NCI-H446 treated with DMSO at 0.1 percent for 48 hours (cell line): Measurements from ENCODE around the gene USP3.
"Not testable (repeated sequence)": the region's sequence is repeated elsewhere in the genome, so short reads cannot be mapped to it uniquely, and the experiment has no call there.

ENCODE experiments used
- DNase-seq: peaks from one replicate; lab custom pipeline; 2025; lab: John Stamatoyannopoulos, UW

The USP3 gene

DNA sequence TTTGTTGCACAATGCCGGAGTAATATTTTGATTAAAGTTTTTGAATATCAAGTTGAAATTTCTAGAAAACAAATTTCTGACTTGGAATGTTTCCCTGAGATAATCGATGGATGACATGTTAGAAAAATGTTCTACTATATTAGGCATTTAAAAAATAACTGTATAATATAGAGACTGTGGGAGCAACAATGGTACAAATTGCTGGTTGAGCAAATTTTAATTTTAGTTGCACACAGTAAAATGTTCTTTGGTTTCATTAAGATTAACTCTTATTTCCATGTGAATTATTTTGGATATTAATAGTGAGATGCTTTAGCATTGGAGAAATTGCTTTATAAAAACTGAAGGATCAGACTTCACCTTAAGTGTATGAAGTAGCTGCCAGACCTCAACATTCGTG is 9.3 kb downstream of the USP3 start:
- no peak for DNase-seq

DNA sequence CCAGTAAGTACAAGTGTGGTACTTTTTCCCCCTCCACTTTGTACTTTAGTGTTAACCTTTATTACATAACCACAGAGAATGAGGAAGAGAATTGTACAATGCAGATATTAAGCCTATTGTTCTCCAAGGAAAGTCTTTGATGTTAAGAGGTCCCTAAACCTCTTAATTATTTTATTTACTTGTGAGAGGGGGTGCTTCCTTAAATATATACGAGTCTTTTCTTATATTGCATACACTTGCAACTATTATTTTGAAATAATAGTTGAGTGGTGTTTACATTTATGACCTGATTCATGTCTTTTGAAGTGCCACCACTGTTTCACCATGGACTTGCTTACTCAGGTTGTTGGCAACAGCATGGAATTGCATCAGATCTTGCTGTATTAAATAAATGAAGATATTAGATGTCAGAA is 10.1 kb downstream of the USP3 start:
- DNase-seq: no peak

DNA sequence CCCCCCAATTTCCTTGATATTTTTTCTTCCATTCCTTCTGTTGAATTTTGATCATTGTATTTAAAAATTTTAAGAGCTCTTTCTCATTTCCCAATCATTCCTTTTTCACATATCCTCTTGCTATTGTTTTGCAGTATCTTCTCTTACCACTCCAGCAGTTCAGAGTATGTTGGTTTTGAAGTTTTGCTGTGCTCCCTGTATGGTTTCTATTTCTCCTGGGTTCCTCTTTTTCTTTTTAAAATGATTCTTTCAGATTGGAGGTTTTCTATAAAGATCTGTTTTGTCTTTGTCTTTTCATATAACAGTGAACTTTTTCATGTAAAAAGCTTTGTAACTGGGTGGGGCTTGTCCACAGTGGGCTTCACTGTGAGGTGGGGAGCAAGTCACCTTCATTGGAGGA is 12.8 kb downstream of the USP3 start:
- no peak for DNase-seq

DNA sequence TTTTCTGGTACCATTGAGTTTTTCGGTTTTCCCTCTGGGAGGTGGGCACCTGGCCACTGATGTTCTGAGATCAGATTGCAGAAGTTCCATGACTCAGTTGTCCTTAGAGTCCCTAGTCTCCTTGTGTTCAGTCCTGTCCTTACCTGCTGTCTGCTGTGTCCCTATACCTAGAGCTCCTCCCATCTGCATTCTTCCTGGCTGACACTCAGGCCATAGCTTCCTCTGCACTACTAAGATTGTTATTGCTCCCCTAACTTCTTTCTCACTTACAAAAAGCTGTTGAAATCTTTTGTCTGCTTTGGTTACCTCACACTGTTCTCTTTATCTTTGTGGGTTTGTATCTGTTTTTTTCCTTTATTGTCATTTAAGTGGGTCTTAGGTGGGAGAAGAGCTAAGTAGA is 13.2 kb downstream of the USP3 start:
- no peak for DNase-seq

DNA sequence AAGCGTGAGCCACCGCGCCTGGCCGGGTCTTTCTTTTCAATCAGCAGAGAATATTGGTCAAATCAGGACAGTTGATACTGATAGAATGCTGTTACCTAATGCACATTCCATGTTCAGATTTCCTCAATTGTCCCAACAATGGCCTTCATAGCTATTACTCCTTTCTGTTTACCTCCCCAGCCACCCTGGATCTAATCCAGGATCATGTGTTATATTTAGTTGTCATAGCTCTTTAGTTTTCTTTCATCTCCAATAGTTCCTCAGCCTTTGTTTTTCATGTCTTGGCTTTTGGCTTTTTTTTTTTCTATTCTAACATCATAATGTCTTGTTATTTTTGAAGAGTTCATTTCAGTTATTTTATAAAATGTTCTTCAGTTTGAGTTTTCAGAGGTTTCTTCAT is 14.6 kb downstream of the USP3 start:
- DNase-seq: no peak

DNA sequence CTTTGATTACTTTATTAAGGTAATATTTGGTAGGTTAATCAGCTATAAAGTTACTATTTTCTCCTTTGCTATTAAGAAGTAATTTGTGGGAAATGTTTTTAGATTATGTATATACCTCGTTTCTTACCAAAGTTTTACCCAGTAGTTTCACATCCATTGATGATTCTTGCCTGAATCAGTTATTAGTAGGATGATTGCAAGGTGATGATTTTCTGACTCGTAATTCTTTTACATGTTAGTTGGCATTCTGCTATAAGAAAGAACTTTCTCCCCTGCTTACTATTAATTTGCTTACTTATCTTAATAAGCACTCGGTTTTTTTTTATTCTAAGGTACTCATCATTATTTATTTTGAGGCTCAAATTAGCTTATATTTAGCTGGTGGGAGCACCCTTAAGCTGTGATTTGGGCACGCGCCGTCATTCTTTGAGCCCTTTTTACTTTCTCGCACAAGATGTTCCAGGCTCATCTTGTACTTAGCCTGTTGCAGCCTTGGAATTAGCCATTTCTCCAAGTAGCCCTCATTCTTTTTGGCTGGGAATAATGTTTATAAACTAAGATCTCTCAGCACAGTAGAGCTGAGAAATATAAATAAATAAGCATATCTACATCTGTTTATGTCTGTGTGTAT is 15.3 kb downstream of the USP3 start:
- no peak for DNase-seq

DNA sequence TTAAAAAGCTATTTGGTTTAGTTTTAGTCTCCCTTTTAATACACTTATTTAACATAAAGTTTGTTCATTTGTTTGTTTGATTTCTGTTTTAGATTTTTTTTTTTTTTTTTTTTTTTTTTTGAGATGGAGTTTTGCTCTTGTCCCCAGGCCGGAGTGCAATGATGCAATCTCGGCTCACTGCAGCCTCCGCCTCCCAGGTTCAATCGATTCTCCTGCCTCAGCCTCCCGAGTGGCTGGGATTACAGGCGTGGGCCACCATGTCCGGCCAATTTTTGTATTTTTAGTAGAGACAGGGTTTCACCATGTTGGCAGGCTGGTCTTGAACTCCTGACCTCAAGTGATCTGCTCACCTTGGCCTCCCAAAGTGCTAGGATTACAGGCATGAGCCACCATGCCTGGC is 16.1 kb downstream of the USP3 start:
- DNase-seq: not testable (repeated sequence)

DNA sequence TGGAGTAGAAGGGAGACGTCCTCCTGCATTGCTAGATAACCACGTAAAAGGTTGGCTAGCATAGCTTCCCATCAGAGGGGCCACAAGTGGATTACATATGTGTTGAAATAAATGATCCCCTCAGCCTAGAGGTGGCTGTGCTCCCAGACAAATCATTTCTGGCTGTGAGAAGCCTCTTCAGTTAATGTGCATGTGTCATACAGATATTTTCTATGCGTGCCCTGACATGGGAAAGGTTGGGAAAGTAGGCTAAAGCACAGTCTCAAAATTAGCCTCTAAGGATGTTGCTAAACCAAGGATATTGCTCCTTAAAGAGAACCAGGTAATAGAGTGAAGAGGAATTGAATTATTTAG is 17.8 kb downstream of the USP3 start:
- DNase-seq: peak; percentile 67

DNA sequence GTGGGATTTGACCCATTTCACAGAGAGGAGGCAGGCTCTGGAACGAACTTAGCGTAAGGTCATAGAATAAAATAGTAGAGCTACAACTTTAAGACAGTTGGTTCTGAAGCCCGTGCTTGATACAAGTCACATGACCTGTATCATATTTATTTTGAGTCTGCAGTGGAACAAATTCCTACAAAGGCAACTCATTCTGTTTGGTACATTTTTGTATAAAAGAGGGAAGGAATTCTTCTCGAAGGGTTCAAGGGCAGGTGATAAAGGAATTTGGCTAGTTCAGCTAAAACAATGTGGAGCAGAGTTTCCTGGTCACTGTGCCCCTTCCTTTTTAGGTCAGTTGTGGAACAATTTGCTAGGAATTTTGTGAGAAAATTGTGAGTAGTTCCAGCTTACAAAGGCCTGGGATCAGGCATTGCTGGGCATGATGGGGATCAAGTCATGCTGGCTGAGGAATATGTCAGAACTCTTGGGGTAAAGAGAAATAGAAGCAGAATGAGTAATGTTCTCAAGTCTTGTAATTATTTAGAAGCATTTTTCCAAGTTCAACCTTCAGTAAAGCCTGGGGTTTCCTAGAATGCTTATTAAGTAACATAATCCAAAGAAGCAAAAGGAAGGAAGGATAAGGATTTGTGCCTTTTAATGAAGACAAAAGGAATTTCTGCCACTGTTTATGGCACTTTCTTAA is 19.1 kb downstream of the USP3 start:
- no peak for DNase-seq

DNA sequence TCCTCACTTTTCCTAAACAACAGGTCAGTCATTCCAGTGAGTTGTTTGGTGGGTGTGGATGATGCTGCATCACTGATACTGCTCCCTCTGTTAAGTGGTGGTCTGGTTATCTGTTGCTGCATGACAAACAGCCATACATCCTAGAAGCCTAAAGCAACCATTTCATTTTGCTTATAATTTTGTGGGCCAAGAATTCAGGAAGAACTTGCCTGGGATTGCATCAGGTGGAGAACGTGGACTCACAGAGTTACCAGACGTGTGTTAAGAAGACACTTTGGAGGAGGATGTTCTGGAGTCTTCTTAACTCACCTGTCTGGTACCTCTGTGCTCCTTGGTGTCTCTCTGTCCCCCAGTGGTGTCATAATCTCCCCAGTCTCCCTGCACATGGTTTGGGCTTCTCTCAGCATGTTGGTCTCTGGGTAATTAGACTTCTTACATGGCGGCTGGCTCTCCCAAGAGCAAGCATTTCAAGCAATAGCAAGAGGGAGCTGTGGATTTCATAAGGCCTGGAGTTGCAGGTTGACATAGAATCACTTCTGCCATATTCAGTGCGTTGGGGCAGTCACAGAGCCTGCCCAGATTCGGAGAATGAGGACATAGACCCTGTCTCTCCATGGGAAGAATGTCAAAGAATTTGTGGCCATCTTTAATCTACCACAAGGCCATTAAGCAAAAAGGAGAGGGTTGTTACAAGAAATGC is 20.1 kb downstream of the USP3 start:
- DNase-seq: no peak

DNA sequence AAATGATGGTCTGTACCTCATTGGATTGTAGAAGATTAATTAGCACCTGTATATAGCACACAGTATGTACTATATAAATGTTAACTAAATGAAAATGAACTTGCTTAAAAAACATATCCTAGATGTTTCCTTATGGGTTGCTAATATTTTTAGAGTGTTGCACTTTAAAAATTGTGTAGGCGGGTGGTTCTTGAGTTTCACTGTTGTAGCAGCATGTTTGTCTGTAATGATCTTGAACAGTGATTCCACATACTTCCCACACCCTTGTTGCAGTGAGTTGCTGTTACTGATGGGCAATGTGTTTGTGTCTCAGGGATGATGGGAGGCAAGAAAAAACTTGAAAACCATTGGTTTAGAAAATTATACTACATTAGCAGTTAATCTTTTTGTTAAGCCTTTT is 22.0 kb downstream of the USP3 start:
- no peak for DNase-seq

DNA sequence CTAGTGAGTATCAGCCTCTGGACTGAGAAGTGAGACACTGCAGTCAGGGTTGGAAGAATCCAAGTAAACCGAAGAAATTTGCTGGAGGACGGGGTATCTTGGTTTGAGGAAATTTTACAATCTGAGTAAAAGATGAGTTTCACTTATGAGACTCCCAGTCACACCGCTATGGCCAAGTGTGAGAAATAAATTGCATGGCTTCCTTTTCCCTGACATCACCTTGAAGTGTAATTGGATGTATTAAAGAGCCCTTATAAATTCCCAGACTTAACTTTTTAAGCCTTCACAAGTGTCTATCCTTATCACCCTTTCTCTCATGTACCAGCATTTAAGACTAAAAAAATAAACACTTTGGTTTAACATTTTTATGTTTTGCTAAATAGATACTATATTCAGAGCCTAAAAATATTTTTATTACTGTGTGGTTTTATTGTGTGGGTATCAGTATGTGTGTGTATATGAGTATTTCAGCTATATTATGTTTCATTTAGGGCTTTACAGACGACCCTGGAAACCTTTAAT is 23.8 kb downstream of the USP3 start:
- no peak for DNase-seq

DNA sequence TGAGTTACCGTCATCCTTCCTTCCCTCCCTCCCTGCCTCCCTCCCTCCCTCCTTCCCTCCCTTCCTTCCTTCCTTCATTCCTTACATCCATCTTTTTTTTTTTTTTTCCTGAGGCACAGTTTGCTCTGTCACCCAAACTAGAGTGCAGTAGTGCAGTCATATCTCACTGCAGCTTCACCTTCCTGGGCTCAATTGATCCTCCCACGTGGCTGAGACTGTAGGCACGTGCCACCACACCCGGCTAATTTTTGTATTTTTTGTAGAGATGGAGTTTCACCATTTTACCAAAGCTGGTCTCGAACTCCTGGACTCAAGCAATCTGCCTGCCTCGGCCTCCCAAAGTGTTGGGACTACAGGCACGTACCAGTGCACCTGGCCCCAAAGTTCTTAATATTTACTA is 25.8 kb downstream of the USP3 start:
- DNase-seq: no peak

DNA sequence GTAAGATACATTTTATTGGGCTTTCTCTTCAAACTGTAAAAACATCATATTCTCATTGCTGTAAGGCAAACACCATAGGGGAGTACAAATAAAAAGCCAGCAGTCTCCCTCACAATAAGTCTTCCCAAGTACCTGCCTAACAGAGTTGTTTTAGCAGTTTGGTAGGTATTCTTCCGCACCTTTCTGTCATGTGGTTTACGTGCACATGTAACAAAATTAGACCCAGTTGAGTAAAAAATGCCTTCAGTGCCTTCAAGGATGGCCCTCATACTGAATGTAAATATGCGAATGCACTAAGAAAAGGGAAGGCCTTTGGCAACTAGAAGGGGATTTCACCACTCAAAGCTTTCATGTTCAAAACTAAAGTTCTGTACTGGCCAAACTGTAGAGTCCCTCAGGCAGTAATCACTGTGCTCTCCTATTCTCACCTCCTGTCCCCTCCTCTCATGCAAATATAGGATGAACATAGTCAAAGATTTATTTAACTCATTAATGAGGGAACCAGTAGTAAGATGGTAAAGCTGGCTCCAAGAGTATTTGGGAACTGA is 26.4 kb downstream of the USP3 start:
- DNase-seq: no peak

DNA sequence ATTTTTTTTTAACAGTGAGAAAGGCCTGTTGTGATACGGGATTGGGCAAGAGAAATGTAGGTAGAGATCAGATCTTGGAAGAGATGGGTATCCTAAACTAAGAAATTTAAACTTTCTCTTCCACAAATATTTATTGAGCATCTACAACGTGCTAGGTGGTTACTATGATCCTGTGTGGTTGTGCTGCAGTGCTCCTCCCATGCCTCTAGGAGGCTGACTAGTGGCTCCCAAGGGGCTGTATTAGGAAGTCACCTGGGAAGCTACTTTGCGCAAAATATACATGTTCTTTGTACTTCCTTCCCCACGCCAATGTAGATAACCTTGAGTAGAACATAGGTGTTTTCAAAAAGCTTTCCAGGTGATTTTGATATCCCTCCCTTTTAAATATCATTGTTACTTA is 27.2 kb downstream of the USP3 start:
- DNase-seq: no peak

DNA sequence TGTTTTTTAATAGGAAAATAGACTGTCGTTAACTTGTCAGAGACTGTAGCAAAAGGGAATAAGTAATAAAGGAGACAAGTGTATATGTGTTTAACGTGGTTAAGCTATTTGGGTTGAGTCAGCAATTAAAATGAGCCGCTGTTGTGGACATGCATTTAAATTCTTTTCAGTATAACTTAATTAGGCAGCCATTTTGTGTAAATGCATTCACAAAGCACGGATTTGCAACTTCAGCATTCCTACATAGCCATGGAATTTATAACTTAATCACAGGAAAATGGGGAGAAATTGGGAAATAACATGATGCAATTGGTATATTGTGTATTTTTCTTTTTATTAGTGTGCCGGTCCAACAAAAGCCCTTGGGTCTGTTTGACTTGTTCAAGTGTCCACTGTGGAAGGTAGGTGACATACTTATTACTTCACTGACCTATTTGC is 27.9 kb downstream of the USP3 start:
- DNase-seq: no peak

DNA sequence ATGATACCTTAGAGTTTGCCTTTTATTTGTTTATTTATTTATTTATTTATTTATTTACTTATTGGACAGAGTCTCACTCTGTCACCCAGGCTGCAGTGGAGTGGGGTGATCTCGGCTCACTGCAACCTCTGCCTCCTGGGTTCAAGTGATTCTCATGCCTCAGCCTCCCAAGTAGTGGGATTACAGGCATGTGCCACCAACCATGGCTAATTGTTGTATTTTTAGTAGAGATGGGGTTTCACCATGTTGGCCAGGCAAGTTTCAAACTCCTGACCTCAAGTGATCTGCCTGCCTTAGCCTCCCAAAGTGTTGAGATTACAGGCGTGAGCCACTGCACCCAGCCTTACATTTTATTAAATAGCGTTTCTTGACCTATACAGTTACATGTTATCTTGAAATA is 30.5 kb downstream of the USP3 start:
- DNase-seq: not testable (repeated sequence)

DNA sequence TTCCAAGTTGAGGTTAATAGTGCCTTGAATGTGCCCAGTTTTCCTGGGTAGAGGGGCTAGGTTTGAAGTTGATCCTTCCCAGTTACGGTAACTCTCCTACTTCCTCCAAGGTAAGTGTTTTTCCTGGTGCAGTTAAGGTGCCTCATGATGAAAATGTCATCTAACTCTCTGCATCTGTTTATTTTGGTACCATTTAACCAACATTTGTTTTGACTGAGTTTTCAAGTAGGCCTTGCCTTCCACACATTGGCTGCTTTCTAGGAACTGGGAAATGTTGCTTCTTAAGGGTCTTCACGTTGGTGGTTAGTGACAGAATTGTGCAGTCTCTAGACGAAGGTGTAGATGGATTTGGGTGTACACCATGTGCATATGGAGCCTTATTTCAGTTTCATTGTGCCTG is 31.3 kb downstream of the USP3 start:
- no peak for DNase-seq

DNA sequence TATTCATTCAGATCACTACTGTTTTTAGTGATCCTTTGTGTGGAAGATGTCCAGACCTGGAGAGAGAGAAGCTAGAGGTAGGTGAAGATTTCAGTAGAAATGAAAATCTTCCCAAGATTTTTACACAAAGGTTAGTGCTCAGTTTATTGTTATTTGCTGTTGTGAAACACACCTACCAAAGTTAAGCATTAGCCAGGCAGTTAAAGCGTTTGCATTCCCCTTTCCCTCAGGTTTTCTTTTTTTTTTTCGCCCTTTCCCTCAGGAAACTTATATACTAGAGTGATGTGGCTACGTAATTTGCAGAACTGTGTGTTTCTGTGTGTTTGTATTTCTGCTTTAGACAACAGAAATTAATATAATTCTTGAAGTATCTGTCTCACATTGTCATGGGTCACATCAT is 34.5 kb downstream of the USP3 start:
- no peak for DNase-seq

DNA sequence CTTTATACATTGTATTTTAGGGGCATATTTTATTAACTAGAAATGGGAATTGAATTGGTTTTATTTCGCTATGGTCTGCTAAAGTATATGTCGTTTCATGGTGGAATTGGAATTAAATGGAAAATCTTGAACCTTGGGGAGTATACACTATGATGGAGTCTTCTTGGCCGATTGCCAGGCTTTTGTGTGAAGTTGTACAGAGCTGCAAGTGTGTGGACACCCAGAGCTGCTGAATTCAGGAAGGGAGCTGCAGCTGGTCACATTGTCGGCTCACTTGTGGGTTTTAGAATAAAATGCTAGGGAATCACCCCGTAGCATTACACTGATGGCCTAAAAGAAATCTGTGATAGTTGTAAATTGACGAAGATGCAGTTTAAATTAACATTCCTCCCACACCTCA is 35.1 kb downstream of the USP3 start:
- DNase-seq: no peak

DNA sequence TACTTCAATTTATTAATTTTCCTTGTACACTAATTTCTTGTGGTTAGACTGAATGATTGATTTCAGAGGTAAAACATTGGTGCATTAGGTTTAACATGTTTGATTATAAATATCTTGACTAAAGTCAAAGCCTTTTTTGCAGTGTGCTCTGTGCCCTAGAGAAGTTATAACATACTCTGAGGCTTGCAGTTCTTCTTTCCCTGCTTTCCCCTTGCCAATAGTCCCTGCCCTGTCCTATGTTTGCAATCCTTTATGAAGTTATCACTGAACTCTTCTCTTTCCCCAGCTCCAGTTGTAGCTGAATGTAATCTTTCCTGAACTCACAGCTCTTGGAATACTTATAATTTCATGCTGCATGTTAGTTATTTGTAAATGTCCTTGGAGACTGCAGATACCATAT is 35.6 kb downstream of the USP3 start:
- no peak for DNase-seq

DNA sequence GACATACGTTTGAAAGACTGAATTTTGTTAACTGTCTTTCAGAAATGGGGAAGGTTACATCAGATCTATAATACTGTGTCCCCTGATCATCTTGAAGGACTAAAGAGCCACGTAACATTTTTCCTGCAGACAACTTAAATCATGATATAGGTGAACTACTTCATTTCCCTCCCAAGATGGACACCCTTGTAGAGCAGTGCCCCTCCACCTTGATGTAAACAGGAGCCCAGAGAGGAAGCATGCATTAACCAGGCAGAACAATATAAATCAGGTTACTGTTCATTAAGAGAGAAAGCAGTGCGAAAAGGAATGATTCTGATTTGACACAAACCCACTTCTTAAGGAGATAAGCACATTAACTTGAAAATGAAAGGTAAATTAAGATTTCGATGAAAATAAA is 36.1 kb downstream of the USP3 start:
- no peak for DNase-seq
